GM21825 (cell line): ENCODE data around the gene DIP2C.
"Not testable (repeated sequence)": the region's sequence is repeated elsewhere in the genome, so short reads cannot be mapped to it uniquely, and the experiment has no call there.

Experiments
- ATAC-seq: cut with Tn5 transposase; IDR thresholded peaks from one replicate; pipeline ENCODE4 v1.9.1; 2021; ENCODE audit warnings: mild to moderate bottlenecking, moderate library complexity; ENCODE audit not compliant: unreplicated experiment

The DIP2C gene

DNA sequence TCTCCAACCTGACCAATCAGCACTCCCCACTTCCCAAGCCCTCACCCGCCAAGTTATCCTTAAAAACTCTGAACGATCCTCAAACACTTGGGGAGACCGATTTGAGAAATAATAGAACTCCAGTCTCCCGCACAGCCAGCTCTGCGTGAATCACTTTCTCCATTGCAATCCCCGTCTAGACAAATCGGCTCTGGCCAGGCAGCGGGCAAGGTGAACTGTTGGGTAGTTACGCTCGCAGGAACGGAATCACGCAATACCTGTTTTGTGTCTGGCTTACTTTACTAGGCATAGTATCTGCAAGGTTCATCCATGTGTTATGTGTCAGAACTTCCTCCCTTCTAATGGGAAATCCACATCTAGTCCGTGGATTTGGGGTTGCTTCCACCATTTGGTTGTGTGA lies 282.5 kb downstream of the DIP2C start:
- no peak for ATAC-seq

DNA sequence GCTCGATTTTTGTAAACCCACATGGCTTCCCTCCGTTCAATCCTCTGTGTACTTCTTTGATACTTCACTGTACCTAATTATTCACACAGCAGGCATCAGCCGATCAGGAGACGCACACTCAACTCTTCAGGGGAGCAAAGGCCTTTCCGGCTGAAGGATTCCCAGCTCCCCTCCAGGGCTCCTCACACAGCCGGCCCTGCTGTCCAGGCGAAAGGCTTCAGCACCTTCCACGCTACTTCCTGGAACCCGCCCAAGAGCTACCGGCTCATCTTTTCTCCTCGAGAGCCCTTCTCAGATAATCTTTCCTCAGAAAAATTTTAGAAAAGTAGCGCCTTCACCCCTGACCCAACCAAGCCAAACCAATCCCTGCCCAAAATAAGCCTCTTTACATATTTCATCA lies 283.8 kb downstream of the DIP2C start:
- no peak for ATAC-seq

GRCh38 chr10:404991-405390 lies 284.5 kb downstream of the DIP2C start:
- no peak for ATAC-seq

DNA sequence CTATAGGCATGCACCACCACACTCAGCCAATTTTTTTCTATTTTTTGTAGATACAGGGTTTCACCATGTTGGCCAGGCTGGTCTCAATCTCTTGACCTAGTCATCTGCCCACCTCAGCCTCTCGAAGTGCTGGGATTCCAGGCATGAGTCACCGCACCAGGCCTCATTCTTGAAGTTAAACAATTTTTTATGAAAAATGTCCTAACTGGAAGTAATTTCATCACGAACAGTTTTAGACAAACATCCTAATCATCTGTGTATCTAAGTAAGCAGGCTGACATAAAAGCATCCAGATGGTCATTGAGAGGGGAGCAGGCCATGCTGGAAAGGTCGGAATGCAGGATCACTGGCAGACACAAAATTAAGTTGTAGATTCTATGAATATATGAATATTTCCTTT lies 285.1 kb downstream of the DIP2C start:
- no peak for ATAC-seq

DNA sequence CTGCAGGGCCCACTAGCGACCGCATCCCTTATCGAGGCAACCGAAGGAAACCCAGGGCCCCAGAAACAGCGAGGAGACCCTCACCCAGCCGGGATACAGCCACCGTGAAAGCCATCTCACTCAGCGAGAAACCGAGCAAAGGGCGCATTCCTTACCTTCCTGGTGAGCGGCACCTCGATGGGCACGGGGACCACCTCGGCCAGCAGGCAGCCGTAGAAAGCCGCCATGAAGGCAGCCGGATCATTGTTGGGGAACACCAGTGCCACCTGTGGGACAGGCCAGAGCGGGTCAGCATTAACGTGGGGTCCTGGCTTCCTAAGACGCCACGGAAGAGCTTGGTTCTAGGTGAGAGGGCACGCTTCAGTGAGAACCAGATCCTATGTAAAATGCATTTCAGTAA lies 290.5 kb downstream of the DIP2C start:
- no peak for ATAC-seq

DNA sequence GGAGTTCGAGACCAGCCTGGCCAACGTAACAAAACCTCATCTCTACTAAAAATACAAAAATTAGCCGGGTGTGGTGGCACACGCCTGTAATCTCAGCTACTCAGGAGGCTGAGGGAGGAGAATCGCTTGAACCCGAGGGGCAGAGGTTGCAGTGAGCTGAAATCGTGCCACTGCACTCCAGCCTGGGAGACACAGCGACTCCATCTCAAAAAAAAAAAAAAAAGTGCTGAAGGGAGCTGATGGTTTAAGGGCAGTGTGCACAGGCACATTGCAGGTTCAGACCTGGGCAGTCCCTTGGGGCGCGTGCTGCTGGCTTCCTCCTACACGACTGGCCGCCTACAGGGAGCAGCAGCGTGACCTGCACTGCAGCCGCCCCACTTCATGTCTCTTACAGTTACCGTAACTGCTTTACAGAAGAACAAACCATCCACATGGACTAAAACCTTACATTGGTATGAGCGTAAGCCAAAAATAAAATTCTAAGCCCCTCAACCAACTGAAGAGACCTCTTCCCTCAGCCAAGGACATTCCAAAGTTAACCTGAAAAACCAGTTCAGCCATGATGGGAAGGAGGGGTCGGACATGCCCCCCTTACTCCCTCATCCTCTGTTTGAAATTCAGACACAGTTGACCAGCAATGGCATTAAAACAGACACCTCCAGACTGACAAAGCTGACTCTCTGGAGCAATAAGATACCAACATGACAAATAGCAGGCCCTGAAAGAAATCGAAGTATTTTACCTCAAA lies 292.0 kb downstream of the DIP2C start:
- ATAC-seq: no peak

DNA sequence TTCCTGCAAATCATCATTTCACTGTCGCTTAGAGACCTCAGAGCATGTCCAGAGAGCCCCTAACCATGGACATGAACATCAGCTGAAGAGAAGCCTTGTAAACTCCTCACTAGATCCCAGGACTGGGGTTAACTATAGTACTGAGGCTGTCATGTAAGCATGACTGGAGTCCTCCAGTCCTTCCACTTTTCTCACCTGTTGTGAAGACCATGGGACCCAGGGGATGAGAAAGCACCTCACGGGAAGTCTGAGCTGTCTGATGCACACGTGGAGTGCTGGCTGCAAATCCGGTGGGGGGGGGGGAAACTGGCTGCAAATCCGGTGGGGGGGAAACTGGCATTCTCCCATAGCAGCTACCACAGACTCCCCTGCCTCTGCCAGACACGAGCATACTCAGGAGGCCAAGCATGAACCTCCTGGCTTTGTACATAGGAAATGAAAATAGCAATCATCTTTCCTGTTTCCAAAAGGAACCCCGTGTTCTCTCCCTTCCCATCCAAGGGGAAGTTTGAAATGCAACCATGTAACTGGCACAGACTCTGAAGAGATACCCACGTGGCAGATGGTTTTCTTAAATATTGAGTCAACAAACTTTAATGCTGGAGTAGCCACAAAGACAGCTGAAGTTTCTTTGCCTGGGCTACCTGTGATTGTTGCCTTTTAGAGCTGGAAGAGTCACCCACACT lies 292.8 kb downstream of the DIP2C start:
- ATAC-seq: no peak

GRCh38 chr10:396107-396506 lies 293.4 kb downstream of the DIP2C start:
- ATAC-seq: no peak

GRCh38 chr10:395665-396064 lies 293.8 kb downstream of the DIP2C start:
- no peak for ATAC-seq

- ATAC-seq: not testable (repeated sequence)
Measured at GRCh38 chr10:394439-395101, 294.9 kb downstream of the DIP2C start.

DNA sequence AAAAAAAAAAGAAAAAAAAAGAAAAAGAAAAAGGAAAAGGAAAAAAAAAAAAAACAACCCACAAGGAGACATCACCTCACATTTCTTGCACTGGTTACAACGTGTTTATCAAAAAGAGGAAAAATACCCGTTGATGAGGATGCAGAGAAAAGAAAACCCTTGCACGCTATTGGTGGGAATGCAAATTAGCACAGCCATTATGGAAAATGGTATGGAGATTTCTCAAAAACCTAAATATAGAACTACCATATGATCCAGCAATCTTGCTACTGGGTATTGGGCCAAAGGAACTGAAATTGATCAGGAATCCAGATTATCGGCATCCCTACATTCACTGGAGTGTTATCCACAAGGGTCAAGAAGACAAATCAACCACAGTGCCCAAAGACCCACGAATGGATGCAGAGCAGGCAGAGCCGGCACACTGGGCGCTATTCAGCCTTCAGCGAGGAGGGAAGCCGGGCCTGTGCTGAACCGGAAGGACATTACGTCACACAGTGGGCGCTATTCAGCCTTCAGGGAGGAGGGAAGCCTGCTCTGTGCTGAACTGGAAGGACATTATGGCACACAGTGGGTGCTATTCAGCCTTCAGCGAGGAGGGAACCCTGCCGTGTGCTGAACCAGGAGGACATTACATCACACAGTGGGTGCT lies 295.6 kb downstream of the DIP2C start:
- ATAC-seq: no peak

DNA sequence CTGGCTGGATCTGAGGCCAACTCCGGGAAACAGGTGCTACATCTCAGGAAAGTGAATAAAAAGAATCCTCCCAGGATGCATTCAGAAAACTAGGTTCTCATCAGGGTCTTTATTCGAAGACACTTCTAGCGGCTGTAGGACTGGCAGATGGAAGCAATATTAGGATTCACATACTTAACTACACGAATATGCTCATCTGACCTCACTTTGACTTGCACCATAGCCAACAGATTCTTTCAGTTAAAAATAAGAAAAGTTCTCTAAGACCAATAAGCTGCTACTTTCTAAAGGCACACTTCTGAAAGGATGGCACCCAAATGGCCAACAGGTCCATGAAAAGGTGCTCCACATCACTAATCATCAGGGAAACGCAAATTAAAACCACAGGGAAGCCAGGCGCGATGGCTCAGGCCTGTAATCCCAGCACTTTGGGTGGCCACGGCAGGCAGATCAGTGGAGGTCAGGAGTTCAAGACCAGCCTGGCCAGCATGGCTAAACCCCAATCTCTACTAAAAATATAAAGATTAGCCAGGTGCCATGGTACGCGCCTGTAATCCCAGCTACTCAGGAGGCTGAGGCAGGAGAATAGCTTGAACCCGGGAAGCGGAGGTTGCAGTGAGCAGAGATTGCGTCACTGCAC lies 296.2 kb downstream of the DIP2C start:
- no peak for ATAC-seq

DNA sequence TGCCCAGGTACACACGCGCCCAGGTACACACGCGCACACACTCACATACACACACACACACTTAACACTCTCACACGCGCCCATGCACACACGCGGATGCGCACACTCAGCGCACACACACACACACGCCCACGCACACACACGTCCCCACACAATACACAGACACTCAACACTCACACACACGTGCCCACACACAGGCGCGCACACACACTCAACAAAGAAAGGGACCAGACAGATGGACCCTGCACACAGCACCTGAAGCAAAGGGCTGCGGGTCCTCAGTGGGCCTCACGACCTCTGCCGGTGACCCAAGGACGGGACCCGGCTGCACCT lies 296.8 kb downstream of the DIP2C start:
- no peak for ATAC-seq

GRCh38 chr10:391847-392704 lies 297.4 kb downstream of the DIP2C start:
- no peak for ATAC-seq

GRCh38 chr10:391305-391704 lies 298.2 kb downstream of the DIP2C start:
- ATAC-seq: no peak

DNA sequence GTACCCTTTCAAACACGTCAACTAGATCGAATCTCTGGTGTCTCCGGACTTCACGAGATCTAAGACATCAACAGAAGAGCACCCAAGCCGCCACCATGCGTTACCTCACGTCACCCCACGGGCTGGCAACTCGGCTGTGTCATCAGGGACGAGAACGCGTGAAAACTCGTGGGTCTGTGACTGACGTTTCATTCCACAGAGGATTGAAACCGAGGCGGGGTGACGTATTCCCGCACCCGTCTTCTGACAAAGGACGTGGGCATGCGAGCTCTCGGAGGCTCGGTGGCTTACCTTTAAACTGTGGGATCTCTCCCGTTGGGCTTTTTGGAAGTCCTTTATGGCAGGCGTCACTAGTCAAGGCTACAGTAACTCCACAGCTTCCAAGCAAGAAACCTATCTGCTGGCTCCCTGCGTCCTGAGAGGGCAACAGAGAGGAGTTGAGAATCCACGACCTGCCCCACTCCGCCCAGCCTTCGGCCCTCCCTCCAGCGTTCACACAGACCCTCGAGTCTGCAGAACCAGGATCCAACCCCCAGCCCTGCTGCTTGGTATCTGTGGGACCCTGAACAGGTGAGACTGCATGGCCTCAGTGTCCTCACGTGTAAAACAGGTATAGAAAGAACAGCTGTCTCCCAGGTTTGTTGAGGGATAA lies 298.9 kb downstream of the DIP2C start:
- ATAC-seq: no peak

DNA sequence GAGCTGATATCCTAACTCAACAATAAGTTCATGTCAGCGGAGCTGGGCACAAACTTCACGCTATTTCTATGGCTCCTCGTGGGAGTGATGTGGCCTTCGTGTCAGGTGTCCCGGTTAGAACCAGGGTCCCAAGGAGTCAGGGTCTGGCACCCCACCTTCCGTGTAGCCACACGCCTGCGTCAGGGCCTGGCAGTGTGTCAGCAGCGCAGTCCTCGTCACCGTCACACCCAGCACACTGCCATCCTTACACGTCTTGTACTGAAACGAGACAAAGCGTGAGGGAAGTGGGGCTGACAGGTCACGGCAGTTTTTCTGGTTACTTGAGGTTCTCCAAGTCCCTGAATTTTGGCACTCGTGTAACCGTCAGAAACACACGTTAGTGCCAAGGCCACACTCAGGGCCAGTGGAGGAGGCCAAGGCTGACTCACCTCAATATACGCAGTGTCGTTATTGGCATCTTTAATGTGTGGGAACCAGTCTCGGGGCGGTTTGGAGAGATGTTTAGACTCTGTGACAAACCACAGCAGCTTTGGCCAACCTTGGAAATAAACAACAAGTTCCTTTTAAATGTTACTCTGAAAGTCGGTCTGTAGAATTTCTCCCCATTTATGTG lies 299.5 kb downstream of the DIP2C start:
- ATAC-seq: no peak

GRCh38 chr10:389261-389790 lies 300.1 kb downstream of the DIP2C start:
- no peak for ATAC-seq

- no peak for ATAC-seq
Measured at GRCh38 chr10:388661-389045, 300.8 kb downstream of the DIP2C start.
